Measurements from ENCODE around the gene PLCB3.

Gene PLCB3

DNA sequence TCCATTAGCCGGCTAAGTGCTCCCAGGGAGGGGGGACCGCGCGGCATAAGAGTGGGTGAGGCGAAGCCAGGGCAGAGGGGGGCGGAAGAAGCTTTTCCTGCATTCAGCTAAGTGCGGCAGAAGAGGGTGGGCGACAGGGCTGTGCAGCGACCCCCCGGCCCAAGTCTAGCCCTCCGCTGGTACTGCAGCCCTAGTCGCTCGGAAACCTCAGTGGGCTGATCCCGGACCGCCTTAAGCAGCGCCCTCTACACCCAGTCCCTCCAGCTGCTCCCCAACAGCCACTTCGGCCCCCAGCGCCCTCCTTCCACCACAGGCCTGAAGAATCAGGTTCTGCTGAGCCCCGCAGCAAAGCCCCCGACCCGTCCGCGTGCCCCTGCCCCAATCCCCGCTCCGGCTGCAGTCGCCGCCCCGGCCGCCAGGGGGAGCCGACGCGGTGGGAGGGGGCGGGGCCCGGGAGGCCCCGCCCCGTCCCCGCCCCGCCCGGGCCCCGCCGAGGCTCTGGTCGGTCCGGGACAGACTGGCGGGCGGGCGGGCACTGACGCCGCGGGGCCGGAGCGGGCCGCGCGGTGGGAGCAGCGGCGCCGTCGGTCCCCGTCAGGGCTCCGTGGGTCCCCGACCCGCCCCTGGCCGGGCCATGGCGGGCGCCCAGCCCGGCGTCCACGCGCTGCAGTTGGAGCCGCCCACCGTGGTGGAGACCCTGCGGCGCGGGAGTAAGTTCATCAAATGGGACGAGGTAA, at the start of gene PLCB3:
Gene PLCB3 (plus strand): TSS at position 515 of the 737 bp plus-strand sequence. CDS start 120 bp downstream, at position 635.
- no peak for DNase-seq (ENCODE audit: low spot score)

GRCh38 chr11:64201543-64201942, 49.8 kb upstream of the PLCB3 start:
- no peak for DNase-seq (ENCODE audit: low spot score)

DNA sequence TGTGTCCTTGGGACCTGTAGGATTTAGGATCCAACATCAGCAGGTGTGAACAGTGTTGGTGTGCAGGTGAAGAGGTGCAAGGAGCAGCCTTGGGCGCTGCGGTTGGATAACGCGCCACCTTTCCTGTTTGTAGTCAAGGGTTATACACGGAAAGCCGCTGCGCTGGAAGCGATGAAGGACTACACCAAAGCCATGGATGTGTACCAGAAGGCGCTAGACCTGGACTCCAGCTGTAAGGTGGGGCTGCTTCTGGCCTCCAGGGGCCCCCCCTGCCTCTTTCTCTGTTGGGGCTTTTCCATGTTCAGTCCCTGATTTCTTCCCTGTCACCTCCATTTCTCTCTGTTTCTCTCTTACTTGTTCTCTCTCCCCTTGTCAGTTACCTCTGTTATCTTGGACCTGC, 48.3 kb upstream of the PLCB3 start:
- no peak for DNase-seq (ENCODE audit: low spot score)

GRCh38 chr11:64203421-64204079, 47.8 kb upstream of the PLCB3 start:
- no peak for DNase-seq (ENCODE audit: low spot score)

DNA sequence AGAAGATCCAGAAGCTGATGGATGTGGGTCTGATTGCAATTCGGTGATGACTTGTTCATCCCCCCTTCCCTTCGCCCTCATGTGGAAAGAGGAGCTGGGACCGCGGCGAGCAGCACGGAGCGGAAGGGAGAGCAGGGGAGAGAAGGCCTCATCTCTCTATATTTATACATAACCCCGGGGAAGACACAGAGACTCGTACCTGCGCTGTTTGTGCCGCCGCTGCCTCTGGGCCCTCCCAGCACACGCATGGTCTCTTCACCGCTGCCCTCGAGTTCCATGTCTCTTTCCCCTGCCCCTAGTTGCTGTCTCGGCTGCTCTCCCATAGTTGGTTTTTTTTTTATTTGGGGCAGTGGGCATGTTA, 47.3 kb upstream of the PLCB3 start:
- DNase-seq (ENCODE audit: low spot score), result no peak

DNA sequence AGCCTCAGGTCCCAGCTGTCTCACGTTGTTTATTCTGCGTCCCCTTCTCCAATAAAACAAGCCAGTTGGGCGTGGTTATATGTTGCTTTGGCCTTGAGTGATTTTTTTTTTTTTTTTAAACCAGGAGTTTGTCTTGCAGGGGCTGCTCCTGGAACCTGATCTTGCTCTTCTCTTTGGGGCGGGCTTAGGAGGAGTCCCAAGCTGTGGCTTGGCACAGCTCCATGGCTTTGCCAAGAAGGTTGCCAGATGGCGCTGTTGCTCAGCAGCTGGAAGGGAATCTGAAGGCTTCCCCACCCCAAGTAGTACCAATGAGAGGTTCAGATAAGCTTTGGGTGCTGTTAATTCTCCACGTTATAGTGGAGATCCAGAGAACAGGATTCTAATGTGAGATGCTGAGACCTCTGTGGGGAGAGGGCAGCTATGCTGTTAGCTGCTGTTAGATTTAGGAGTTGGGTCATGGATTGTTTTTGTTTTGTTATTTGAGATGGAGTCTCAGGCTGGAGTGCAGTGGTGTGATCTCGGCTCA, 46.8 kb upstream of the PLCB3 start:
- peak; percentile 91 for DNase-seq (ENCODE audit: low spot score)

GRCh38 chr11:64206457-64207255, 44.7 kb upstream of the PLCB3 start, which contains the start of gene FERMT3:
TSS of gene FERMT3 (plus strand) at chr11:64206721. CDS start at chr11:64207365, 644 bp downstream.
- no peak for DNase-seq (ENCODE audit: low spot score)

GRCh38 chr11:64207256-64208085, 43.9 kb upstream of the PLCB3 start:
- DNase-seq (ENCODE audit: low spot score), result no peak

GRCh38 chr11:64208086-64208795, 43.1 kb upstream of the PLCB3 start:
- DNase-seq (ENCODE audit: low spot score), result no peak

- no peak for DNase-seq (ENCODE audit: low spot score)
These were observed 42.4 kb upstream of the PLCB3 start for GRCh38 chr11:64208796-64209562.

DNA sequence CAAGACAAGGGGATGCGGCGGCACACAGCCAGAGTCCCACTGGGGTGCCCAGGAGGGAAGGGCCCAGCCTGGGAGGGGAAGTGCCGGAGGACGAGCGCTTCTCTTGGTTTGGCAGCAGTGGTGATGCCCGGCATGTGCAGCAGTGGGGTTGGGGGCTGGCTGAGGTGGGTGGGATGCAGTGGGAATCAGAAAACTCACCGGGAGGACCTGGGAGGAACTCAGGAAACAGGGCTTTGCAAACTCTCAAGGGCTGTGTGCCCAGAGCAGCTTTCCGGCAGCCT, 41.8 kb upstream of the PLCB3 start:
- no peak for DNase-seq (ENCODE audit: low spot score)

GRCh38 chr11:64210301-64211020, 40.9 kb upstream of the PLCB3 start:
- peak; percentile 55 for DNase-seq (ENCODE audit: low spot score)

DNA sequence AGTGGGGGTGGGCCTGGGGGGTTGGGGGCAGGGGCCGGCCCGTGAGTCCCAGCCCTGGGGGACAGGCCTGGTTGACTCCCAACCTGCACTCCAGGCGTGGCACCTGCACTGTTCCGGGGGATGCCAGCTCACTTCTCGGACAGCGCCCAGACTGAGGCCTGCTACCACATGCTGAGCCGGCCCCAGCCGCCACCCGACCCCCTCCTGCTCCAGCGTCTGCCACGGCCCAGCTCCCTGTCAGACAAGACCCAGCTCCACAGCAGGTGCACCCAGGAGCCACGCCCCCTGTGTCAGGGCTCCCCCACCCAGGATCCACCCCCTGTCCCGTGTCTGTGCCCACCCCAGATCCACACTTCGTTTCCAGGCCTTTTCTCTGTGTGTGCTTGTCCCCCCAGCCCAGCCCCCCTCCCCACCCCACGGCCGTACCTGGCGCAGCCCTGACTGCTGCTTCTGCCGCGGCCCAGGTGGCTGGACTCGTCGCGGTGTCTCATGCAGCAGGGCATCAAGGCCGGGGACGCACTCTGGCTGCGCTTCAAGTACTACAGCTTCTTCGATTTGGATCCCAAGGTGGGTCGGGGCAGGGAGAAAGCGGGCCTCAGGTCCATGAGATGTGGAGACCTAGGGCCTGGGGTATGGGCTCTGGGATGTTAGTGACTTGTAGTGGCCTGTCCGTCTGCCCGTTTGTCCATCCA, 40.0 kb upstream of the PLCB3 start:
- no peak for DNase-seq (ENCODE audit: low spot score)

- DNase-seq (ENCODE audit: low spot score), result no peak
These were observed 34.5 kb upstream of the PLCB3 start for GRCh38 chr11:64216879-64217278.

DNA sequence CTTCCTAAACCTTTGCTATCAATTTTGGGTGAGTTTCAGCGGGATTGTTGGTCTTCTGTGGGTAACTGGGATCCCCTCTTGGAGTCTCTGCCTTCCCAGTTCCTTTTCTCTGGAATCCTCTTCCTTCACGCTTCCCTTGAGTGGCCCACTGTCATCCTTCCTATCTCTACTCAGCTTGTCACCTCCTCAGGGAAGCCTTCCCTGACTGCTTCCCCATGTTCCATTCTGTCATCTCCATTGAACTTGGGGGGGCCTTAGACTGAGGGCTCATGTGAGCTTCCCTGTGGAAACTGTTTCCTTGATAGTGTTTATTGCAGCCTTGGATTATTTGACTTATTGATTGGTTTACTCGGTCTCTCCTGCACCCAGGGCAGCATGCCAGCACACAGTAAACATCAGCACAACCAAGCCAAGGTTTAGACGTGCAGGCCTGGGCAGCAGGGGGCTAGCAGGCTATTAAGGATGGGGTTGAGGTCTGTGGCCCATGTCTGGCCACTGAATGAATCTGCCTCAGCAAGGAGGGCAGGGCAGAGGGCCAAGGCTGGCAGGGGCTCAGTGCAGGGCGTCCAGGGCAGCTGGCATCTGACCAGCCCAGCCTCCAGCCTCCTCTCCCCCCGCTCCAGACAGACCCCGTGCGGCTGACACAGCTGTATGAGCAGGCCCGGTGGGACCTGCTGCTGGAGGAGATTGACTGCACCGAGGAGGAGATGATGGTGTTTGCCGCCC, 32.5 kb upstream of the PLCB3 start:
- no peak for DNase-seq (ENCODE audit: low spot score)

DNA sequence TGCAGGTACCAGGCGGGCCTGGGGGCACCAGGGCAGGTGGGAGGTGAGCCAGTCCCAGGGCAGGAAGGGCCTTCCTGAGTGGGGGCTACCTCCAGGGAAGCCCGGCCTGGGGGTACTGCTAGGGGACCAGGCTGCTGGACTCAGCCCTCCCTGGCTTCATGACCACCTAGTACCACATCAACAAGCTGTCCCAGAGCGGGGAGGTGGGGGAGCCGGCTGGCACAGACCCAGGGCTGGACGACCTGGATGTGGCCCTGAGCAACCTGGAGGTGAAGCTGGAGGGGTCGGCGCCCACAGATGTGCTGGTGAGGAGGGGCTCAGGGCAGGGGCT, 32.0 kb upstream of the PLCB3 start:
- DNase-seq (ENCODE audit: low spot score), result no peak

DNA sequence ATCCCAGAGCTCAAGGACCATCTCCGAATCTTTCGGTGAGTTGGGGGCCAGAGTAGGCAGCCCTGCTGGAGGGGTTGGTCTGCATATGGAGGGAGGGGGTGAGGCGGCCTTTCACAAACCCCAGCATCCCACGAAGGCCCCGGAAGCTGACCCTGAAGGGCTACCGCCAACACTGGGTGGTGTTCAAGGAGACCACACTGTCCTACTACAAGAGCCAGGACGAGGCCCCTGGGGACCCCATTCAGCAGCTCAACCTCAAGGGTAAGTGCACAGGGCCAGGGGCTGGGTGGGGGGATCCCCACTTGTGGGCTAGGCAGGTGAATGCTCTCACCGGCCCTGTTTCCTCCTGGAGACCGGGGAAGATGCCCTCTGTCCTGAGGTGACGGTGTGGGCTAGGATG, 31.6 kb upstream of the PLCB3 start:
- no peak for DNase-seq (ENCODE audit: low spot score)

GRCh38 chr11:64220271-64220670, 31.1 kb upstream of the PLCB3 start:
- DNase-seq (ENCODE audit: low spot score), result no peak

DNA sequence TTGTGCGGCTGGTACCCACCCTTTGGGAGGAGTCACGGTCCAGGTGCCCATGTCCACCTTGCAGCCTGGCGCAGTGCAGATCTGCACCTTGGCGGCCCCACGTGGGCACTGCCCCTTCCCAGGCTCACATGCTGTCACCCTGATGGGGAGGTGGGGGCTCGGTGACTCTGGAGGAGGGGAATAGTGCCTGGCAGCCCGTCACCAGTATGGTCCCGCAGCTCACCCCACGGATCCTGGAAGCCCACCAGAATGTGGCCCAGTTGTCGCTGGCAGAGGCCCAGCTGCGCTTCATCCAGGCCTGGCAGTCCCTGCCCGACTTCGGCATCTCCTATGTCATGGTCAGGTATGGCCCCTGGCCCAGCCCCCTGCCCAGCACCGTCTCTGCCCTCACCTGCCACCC, 30.5 kb upstream of the PLCB3 start:
- no peak for DNase-seq (ENCODE audit: low spot score)

All from cerebellar cortex (tissue), 1 donor.